HG02870 (cell line): Measurements from ENCODE around the gene SLC6A18.
"Not testable (repeated sequence)": the region's sequence is repeated elsewhere in the genome, so short reads cannot be mapped to it uniquely, and the experiment has no call there.

Experiments used
- ATAC-seq: cut with Tn5 transposase; IDR thresholded peaks from one replicate; pipeline ENCODE4 v1.9.1; 2021; ENCODE audit warnings: mild to moderate bottlenecking, moderate library complexity; ENCODE audit not compliant: unreplicated experiment

The SLC6A18 gene

GRCh38 chr5:1270426-1270825 lies 45.2 kb downstream of the SLC6A18 start:
- ATAC-seq, result no peak

GRCh38 chr5:1270933-1271914 lies 46.0 kb downstream of the SLC6A18 start:
- no peak for ATAC-seq

- ATAC-seq, result no peak
Observed at GRCh38 chr5:1272201-1272600, 47.0 kb downstream of the SLC6A18 start.

GRCh38 chr5:1273745-1274144 lies 48.6 kb downstream of the SLC6A18 start:
- no peak for ATAC-seq

- ATAC-seq, result no peak
Observed at GRCh38 chr5:1274471-1274870, 49.3 kb downstream of the SLC6A18 start.

GRCh38 chr5:1275397-1276391 lies 50.5 kb downstream of the SLC6A18 start:
- not testable (repeated sequence) for ATAC-seq

GRCh38 chr5:1276930-1277329 lies 51.7 kb downstream of the SLC6A18 start:
- ATAC-seq, result no peak

GRCh38 chr5:1277331-1277730 lies 52.1 kb downstream of the SLC6A18 start:
- no peak for ATAC-seq

- ATAC-seq, result no peak
Observed at GRCh38 chr5:1277781-1278180, 52.6 kb downstream of the SLC6A18 start.

GRCh38 chr5:1278216-1278615 lies 53.0 kb downstream of the SLC6A18 start:
- ATAC-seq, result no peak

- no peak for ATAC-seq
Observed at GRCh38 chr5:1278656-1279442, 53.7 kb downstream of the SLC6A18 start.

GRCh38 chr5:1279443-1280151 lies 54.4 kb downstream of the SLC6A18 start:
- ATAC-seq, result no peak

- no peak for ATAC-seq
Observed at GRCh38 chr5:1280177-1281037, 55.2 kb downstream of the SLC6A18 start.

- no peak for ATAC-seq
Observed at GRCh38 chr5:1281038-1281882, 56.1 kb downstream of the SLC6A18 start.

- ATAC-seq, result no peak
Observed at GRCh38 chr5:1282131-1282992, 57.2 kb downstream of the SLC6A18 start.

GRCh38 chr5:1282993-1283728 lies 58.0 kb downstream of the SLC6A18 start:
- not testable (repeated sequence) for ATAC-seq

- not testable (repeated sequence) for ATAC-seq
Observed at GRCh38 chr5:1283729-1284041, 58.5 kb downstream of the SLC6A18 start.
